GM19193 (cell line): ENCODE measurements around the gene SCAP.

ENCODE experiments used
- POLR2A ChIP-seq: IDR thresholded peaks from 4 replicates; pipeline ENCODE4 v1.6.1; 2011; ENCODE audit not compliant: insufficient read depth, insufficient read length; ENCODE audit errors: extremely low read depth

Gene SCAP

DNA sequence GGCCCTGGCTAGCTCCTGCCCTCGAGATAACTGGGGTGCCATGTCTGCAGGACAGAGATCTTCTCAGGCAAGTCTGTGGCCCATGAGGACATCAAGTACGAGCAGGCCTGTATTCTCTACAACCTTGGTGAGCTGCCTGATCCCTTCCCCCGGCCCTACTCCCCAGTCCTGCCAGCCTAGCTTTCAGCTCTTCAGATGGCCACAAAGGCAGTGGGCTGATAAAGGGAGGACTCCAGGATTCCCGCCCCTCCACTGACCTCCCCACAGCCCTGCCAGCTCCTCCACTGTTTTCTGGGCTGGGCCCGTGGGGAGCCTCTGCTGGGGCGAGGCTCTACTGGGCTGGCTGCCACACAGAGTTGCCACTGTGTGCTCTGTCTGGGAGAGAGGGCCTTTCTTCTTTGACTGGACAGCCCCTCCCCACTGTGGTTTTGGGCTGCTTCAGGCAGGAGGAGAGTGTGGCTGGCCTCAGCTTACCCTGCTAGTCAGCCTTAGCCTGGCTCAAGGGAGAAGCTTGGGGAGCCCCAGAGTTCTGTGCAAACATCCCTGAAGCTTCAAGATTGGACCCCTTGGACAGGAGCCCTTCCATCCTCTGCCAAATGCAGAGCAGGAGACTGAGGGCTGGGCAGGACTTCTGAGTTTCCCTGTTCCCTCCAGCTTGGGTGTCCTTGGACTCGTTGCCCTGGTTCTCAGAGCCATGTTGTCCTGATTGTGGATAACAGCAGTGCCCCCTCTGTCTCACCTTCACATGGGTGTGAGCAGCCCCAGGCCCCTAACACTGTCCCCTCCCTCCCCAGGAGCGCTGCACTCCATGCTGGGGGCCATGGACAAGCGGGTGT lies 70.6 kb downstream of the SCAP start:
- no peak for TF ChIP-seq POLR2A

DNA sequence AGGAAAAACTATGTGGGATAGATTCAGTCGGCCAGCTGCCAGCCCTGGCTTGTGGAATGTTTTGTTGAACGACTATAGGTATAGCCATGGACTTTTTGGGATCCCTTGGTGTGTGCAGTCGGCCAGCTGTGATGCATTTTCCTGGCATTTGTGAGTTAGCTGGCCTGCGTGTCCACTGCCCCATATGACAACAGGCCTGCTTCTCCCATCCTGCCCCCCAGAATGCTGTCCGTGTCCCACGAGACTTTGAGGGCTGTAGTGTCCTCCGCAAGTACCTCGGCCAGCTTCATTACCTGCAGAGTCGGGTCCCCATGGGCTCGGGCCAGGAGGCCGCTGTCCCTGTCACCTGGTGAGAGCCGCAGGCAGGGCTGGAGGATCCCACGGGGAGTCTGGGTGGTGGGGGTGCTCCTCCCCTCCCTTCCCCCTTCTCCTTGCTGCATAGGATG lies 71.3 kb downstream of the SCAP start:
- no peak for TF ChIP-seq POLR2A

DNA sequence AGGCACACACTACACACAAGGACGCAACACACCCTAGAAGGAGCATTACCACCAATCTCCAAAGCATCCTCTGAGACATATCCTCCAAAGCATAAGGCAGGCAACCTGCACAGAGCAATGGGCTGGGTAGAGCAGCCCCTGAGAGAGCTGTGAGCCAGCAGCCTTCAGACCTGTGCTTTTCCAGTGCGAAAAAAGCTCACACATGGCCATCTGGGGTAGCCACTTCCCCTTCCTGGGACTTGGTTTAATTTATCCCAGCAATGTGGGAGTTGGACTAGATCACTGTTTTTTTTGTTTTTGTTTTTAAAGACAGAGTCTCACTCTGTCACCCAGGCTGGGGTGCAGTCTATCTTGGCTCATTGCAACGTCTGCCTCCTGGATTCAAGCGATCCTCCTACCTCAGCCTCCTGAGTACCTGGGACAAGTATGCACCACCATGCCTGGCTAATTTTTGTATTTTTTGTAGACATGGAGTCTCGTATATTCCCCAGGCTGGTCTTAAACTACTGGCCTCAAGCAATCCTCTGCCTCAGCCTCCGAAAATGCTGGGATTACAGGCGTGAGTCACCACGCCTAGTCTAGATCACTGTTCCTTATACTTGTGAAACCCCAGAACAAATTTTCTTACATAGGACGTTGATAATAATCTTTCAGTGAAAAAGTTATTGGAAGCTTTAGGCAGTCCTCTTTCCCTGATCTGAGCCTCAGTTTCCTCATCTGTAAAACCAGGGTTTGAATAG lies 76.0 kb downstream of the SCAP start:
- TF ChIP-seq POLR2A = no peak

DNA sequence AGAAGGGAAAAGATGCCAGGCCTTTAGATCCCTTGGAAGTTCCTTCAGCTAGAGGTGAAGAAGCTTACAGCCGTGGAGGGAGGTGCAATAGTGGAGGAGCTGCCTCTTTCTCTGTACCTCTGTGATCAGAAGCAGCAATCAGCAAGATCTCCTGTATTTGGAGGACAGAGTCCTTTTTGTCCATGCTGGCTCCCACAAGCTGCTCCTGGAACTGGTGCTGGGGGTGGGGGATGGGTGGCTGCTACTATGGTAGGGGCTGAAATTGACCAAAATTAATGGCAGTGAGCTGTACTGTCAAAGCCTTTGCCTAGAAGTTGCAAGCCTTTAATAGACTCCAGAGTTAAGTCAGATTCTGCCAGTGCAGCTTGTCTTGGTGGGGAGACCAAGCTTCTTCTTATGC lies 76.7 kb downstream of the SCAP start:
- no peak for TF ChIP-seq POLR2A

DNA sequence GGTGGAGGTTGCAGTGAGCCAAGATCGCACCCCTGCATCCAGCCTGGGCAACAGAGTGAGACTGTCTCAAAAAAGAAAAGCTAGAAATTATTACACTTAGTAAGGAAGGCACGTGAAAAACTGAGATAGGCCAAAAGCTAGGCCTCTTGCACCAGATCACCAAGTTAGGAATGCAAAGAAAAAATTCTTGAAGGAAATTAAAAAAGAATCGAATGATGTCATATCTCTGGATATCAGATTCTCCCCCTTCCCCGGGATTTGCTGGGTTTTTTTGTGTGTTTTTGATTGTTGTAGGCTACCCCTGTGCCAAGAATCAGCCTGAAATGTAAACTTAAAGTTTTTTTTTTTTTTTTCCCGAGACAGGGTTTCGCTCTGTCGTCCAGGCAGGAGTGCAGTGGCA lies 77.5 kb downstream of the SCAP start:
- TF ChIP-seq POLR2A = no peak

DNA sequence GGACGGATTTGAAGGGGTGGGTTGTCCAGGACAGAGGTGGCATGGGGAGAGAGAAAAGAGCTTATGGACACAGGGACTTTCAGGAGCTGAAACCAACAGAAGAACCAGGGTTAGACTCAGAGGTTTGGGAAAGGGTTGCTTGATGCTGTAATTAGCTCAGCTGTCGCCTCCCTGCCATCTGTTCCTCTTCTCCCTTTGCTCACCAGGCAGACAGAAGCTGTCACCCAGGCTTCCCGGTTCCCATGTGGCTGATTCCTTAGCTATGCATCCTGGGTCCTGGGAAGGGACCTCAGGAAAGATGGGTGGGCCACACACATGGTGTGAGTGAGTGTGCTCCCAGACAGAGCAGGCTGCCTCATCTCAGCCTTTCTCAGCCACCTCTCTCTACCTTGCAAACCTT lies 80.9 kb downstream of the SCAP start:
- no peak for TF ChIP-seq POLR2A

DNA sequence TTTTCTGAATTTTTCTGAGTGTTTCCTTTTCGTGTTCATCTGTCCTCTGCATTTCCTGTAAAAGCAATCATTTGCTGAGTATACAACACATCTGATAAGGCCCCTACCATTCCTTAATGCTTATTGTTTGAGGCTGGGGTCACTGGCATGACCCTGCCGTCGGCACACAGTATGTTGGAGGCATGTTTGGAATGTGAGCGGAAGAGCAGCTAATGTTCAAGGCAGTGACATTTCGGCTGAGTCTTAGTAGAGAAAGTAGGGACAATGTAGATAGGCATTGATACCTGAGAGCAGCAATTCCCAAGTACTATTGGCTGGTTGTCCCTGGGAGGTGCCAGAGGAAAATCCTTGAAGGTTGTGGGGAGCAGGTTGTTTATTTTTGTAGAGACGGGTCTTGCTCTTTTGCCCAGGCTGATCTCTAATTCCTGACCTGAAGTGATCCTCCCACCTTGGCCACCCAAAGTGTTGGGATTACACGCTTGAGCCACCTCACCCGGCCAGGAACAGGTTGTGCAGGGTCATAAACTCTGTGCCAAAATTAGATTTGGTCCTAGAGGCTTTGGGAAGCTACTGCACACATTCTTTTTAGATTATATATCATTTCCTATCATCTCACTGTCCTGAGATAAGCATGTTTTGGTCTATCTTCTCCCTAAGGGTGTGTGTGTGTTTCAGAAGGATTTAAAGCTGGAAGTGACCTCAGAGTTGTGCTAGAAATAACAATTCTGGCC lies 81.4 kb downstream of the SCAP start:
- TF ChIP-seq POLR2A = no peak

DNA sequence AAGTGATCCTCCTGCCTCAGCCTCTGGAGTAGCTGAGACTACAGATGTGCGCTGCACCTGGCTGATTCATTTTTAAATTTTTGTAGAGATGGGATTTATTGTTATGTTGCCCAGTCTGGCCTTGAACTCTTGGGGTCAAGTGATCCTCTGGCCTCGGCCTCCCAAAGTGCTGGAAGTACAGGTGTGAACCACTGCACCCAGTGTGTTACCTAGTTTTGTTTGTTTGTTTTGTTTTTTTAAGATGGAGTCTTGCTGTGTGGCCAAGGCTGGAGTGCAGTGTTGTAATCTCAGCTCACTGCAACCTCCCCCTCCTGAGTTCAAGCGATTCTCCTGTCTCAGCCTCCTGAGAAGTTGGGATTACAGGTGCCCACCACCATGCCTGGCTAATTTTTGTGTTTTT lies 82.8 kb downstream of the SCAP start:
- no peak for TF ChIP-seq POLR2A

DNA sequence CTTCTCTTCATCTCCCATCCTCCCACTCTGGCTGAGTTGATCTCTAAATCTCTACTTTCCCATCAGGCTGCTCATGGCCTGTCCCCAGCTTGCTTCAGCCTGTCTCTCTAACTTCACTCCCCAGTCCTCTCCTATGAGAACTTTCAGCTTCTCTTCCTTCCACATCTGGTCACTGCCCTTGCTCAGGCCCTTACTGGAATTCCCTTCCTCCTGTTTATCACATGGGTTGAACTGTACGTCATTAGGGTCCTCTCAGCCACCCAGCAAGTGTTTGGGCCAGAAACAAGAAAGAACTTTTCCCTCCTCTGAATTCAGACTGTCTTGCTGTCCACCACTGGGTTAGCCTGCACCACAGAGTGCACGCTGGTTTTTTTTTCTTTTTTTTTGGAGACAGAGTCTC lies 89.9 kb downstream of the SCAP start:
- TF ChIP-seq POLR2A = no peak

DNA sequence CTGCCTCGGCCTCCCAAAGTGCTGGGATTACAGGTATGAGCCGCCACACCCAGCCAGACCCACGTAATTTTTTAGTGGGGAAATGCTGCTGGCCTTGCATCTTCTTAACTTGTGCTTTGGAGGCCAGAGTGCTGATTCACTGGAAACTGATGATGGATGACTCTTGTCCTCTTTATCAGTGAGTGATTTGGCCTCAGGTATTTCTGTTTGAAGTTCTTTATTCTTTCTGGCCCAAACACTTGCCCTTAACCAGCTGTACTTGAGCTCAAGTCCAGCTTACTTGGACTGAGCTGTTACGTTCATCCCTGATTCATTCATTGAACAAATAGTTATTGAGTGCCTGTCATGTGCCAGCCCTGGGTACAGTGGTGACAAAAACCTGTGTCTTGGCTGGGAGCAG lies 90.7 kb downstream of the SCAP start:
- no peak for TF ChIP-seq POLR2A

DNA sequence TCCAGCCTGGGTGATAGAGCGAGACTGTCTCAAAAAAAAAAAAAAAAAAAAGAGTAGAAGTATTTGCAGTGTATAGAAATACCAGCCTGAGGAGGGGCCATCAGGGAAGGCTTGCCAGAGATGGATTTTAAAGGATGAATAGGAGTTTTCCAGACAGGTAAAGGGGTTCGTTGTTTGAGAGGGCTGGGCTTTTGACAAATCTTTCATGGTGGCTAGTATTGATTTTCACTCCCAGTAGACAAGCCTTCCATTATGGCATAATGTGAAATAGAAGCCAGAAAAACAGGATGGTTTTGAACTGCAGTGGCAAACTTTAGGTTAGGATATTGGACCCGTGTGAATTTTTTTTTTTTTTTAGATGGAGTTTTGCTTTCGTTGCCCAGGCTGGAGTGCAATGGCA lies 91.3 kb downstream of the SCAP start:
- TF ChIP-seq POLR2A = no peak

DNA sequence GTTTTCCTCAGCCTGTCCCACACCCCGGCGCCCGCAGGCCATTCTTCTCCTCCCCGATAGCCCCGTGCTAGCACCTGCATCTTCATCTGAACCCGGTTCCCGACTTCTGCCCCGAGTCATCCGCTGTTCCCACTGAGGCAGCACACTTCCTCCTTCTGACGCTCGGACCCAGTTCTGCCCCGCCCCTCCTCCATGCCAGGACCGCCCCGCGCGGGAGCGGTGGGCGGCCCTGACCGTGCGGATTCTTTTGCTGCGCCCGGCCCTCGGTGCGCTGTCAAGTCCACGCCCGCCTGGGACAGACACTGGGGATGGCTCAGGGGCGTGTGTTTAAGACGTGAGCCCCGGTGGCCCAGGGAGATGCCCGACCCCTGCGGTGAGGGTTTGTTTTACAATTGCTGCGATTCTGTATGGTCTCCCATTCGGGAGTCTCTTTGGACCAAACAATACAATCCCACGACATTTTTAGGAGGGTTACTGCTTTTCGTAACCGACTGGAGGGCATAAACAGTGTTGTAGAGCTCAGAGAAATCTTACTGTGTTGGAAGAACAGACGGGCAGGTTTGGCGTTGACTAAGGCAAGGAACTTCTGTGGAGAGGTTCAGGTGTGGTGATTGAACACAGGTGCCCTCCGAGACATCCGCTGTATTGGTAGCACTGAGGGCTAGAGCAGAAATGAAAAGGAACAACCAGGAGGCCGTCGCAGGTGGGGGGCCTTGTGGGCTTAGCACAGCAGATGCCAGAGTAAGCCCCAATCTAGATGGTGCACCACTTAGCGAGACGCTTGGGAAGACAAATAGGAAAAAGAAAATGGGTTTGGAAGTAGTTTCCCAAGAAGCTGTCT lies 94.2 kb downstream of the SCAP start:
- TF ChIP-seq POLR2A = peak; percentile 67

DNA sequence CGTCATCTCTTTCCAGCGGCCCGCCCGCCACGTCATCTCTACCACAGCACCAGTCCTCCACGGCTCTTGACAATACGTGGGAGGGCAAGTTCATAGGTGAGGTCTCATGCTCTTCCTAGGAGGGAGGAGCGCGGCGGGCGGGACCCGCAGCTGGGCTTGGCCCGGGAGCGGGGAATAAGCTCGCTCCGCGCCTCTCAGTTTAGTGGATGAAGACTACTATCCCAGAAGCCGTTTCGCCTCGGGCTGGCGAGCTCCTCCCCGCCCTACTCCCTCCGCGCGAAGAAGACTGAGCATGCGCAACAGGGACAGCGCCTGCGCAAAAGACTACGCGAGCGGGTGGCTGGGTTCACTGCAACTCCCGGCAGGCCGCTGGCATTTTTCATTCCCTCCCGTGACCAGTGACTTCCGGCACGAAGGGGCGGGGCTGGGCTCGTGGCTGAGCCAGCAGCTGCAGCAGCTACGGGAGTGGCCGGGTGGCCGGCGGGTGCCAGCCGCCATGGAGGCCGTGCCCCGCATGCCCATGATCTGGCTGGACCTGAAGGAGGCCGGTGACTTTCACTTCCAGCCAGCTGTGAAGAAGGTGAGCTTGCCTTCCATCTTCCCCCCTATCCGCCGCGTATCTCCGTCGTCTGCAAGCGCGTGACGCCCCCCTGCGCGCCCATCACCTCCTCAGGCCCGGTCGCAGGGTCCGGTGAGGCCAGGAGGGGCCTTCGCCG lies 95.0 kb downstream of the SCAP start, which contains the start of gene PTPN23:
TSS of gene PTPN23 (plus strand) at position 421 of the 716 bp plus-strand sequence. CDS start at position 497, 76 bp downstream.
- TF ChIP-seq POLR2A = peak; percentile 95
